OCI-LY1 (cell line): Measurements from ENCODE around the gene USP15.

Experiments used
- H2AFZ ChIP-seq: fragments of 200-600 bp; sonication (generic), shearing (Covaris generic); 2 replicates; pipeline ENCODE4 v1.6.0; 2014; ENCODE audit warnings: antibody characterized with exemption, mild to moderate bottlenecking, low read length
- H3F3A ChIP-seq: fragments of 200-600 bp; sonication (generic), shearing (Covaris generic); 2 replicates; pipeline ENCODE4 v1.6.0; 2014; ENCODE audit warnings: mild to moderate bottlenecking, antibody characterized with exemption, low read length, moderate library complexity; ENCODE audit not compliant: insufficient read depth
- H3K27ac ChIP-seq: fragments of 200-600 bp; sonication (generic); 2 replicates; pipeline ENCODE4 v1.5.1; 2014; ENCODE audit warnings: low read length, mixed run types, mild to moderate bottlenecking, low read depth; ENCODE audit not compliant: poor library complexity, severe bottlenecking
- H3K27me3 ChIP-seq: fragments of 200-600 bp; sonication (generic); 2 replicates; pipeline ENCODE4 v1.6.0; 2014; ENCODE audit warnings: antibody characterized with exemption, mild to moderate bottlenecking, low read length, moderate library complexity; ENCODE audit not compliant: insufficient read depth
- H3K36me3 ChIP-seq: fragments of 200-600 bp; sonication (generic); 2 replicates; pipeline ENCODE4 v1.6.1; 2014; ENCODE audit warnings: mild to moderate bottlenecking, antibody characterized with exemption, low read length, moderate library complexity, mixed read lengths; ENCODE audit not compliant: insufficient read depth
- H3K4me1 ChIP-seq: fragments of 200-600 bp; sonication (generic); 2 replicates; pipeline ENCODE4 v1.5.1; 2014; ENCODE audit warnings: mild to moderate bottlenecking, low read length, moderate library complexity; ENCODE audit not compliant: insufficient read depth, severe bottlenecking
- H3K4me2 ChIP-seq: fragments of 200-600 bp; sonication (generic), shearing (Covaris generic); 2 replicates; pipeline ENCODE4 v1.6.1; 2014; ENCODE audit warnings: low read length
- H3K4me3 ChIP-seq: fragments of 200-600 bp; sonication (generic); 2 replicates; pipeline ENCODE4 v1.5.1; 2014; ENCODE audit warnings: low read length, low read depth, mild to moderate bottlenecking, mixed read lengths; ENCODE audit not compliant: poor library complexity, severe bottlenecking
- H3K79me2 ChIP-seq: fragments of 200-600 bp; shearing (Covaris generic); 2 replicates; pipeline ENCODE4 v1.6.1; 2016; ENCODE audit warnings: mixed run types, low read length, mixed read lengths; ENCODE audit not compliant: insufficient read depth
- H3K9ac ChIP-seq: fragments of 200-600 bp; sonication (generic), shearing (Covaris generic); 2 replicates; pipeline ENCODE4 v1.6.1; 2014; ENCODE audit warnings: mild to moderate bottlenecking, low read length, mixed read lengths
- H3K9me2 ChIP-seq: fragments of 200-600 bp; sonication (generic), shearing (Covaris generic); 2 replicates; pipeline ENCODE4 v1.6.1; 2014; ENCODE audit warnings: low read depth, mild to moderate bottlenecking, low read length, mixed read lengths
- H3K9me3 ChIP-seq: fragments of 200-600 bp; shearing (Covaris generic); 2 replicates; pipeline ENCODE4 v1.6.1; 2014; ENCODE audit warnings: low read length, mixed read lengths
- H4K20me1 ChIP-seq: fragments of 200-600 bp; sonication (generic), shearing (Covaris generic); 2 replicates; pipeline ENCODE4 v1.6.0; 2016; ENCODE audit warnings: mild to moderate bottlenecking, low read length; ENCODE audit not compliant: insufficient read depth
- EZH2 ChIP-seq: fragments of 200-600 bp; sonication (generic), shearing (Covaris generic); IDR thresholded peaks from 2 replicates; pipeline ENCODE4 v1.8.0; 2017; ENCODE audit warnings: borderline replicate concordance, mixed run types, mild to moderate bottlenecking, antibody characterized with exemption, low read length, moderate library complexity, mixed read lengths
- TF ChIP-seq, protein P1 (sequence below): fragments of 200-600 bp; sonication (generic), shearing (Covaris generic); IDR thresholded peaks from 2 replicates; pipeline ENCODE4 v1.5.1; 2017; ENCODE audit warnings: mild to moderate bottlenecking, antibody characterized with exemption, low read length, moderate library complexity, mixed read lengths

Gene USP15

DNA sequence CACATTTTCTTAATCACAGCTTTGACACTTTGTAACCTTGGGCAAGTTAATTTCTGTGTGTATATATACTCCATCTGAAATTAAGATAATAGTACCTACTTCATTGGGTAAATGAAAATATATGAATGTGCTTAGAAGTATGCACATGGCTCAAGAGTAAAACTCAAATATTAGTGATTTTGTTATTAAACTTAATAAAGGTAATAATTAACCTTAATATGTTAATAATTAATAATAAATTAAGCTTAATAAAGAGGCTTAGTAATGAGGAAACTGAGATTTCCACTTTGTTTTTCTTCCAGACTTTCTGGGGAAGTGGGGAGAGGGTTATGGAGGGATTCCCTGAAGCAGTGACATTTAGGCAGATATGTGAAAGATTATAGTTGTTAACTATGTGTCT lies 19.8 kb downstream of the USP15 start:
- H3K27ac ChIP-seq: no peak overlapping the region

DNA sequence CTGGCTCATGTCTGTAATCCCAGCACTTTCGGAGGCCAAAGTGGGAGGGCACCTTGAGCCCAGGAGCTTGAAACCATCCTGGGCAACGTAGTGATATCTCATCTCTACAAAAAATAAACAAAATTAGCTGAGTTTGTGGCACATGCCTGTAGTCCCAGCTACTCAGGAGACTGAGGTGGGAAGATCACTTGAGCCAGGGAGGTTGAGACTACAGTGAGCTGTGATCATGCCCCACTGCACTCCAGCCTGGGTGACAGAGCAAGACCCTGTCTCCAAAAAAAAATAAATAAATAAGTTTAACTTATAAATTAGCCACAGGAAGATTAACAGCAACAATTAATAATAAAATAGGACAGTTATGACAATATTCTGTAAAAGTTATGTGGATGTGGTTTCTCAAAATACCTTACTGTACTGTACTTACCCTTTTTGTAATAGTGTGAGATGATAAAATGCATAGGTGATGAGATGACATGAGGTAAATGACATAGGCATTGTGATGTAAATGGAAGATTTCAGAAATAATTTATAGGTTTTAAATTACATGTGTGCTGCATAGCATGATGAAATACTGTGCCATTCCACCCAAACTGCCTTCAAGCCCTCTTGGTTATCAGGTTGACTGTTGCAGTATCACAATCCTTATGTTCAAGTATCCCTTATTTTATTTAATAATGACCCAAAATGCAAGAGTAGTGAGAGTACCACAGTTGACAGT lies 22.0 kb downstream of the USP15 start:
- no peak overlapping the region for H2AFZ ChIP-seq
- H3K27ac ChIP-seq: no peak overlapping the region
- H3K79me2 ChIP-seq: peaks cover 96% of the 10 kb centered on the region
- H3K36me3 ChIP-seq: peaks cover 21% of the 10 kb centered on the region
- no peak overlapping the region for H3K9ac ChIP-seq
- H4K20me1 ChIP-seq: no peaks in the 10 kb centered on the region
- H3K27me3 ChIP-seq: no peaks in the 10 kb centered on the region
- H3K4me2 ChIP-seq: no peak overlapping the region
- peaks cover 3% of the 10 kb centered on the region; the same call in 1 of the 2 replicates for H3K9me3 ChIP-seq
- no peaks in the 10 kb centered on the region for H3K4me1 ChIP-seq
- TF ChIP-seq EZH2: no peak
- TF ChIP-seq, protein P1, sequence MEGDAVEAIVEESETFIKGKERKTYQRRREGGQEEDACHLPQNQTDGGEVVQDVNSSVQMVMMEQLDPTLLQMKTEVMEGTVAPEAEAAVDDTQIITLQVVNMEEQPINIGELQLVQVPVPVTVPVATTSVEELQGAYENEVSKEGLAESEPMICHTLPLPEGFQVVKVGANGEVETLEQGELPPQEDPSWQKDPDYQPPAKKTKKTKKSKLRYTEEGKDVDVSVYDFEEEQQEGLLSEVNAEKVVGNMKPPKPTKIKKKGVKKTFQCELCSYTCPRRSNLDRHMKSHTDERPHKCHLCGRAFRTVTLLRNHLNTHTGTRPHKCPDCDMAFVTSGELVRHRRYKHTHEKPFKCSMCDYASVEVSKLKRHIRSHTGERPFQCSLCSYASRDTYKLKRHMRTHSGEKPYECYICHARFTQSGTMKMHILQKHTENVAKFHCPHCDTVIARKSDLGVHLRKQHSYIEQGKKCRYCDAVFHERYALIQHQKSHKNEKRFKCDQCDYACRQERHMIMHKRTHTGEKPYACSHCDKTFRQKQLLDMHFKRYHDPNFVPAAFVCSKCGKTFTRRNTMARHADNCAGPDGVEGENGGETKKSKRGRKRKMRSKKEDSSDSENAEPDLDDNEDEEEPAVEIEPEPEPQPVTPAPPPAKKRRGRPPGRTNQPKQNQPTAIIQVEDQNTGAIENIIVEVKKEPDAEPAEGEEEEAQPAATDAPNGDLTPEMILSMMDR: no peak
- no peaks in the 10 kb centered on the region for H3K9me2 ChIP-seq
- 0 out of 2 replicates have a peak, but pooled peaks cover 2% of the 10 kb centered on the region for H3F3A ChIP-seq
- H3K4me3 ChIP-seq: no peak overlapping the region

More for the DNA sequence above, 19.8 kb downstream of the USP15 start:
- no peaks in the 10 kb centered on the region for H4K20me1 ChIP-seq
- H3K79me2 ChIP-seq: peaks cover 98% of the 10 kb centered on the region
- peaks cover 7% of the 10 kb centered on the region; the same call in 1 of the 2 replicates for H3K36me3 ChIP-seq
- H3K9ac ChIP-seq: no peak overlapping the region
- H3F3A ChIP-seq: 0 out of 2 replicates have a peak, but pooled peaks cover 2% of the 10 kb centered on the region
- H3K4me3 ChIP-seq: no peak overlapping the region
- H2AFZ ChIP-seq: no peak overlapping the region
- H3K4me1 ChIP-seq: no peaks in the 10 kb centered on the region
- H3K4me2 ChIP-seq: no peak overlapping the region
- no peaks in the 10 kb centered on the region for H3K9me2 ChIP-seq
- H3K27me3 ChIP-seq: no peaks in the 10 kb centered on the region
- no peaks in the 10 kb centered on the region for H3K9me3 ChIP-seq
- no peak for TF ChIP-seq EZH2
- TF ChIP-seq, protein P1: no peak

DNA sequence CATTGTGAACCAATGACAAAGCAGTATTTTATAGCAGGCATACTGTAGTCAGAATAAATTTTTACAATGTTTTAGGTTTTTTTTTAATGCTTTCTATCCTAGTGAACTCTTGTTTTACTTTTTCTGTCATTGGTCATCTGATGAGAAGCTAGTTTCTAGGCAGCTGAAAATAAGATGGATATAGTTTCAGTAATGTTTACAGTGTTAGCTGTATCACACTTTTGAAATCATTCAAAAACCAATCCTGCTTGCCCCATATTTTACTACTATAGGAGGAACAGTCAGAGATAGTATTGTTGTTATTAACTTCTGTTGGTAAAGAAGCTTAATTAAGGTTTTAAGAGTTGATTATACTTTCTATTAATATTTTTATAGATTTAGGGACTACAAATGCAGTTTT lies 24.5 kb downstream of the USP15 start:
- Histone ChIP-seq H3K9ac (no peak overlapping the region), H3K79me2 (peaks cover 96% of the 10 kb centered on the region), H3K9me3 (peaks cover 10% of the 10 kb centered on the region), H3K27ac (no peak overlapping the region), H4K20me1 (no peaks in the 10 kb centered on the region), H3F3A (no peaks in the 10 kb centered on the region), H3K9me2 (no peaks in the 10 kb centered on the region), H3K4me1 (no peaks in the 10 kb centered on the region), H3K4me3 (no peak overlapping the region), H3K4me2 (no peak overlapping the region), H3K36me3 (peaks cover 14% of the 10 kb centered on the region), H2AFZ (no peak overlapping the region), H3K27me3 (no peaks in the 10 kb centered on the region)
- TF ChIP-seq, protein P1: no peak
- TF ChIP-seq EZH2: no peak
